GM12878 (cell line): ENCODE results near the gene BRF1. TPM values are rescaled to one million over a fixed set of nuclear protein-coding genes. Genes with fewer than 3 reads are reported as not detected.

ENCODE experiments used
- ATAC-seq: fragments of 200-7000 bp; cut with Tn5 transposase; 3 replicates; pipeline ENCODE4 v1.9.1; 2020; ENCODE audit warnings: mild to moderate bottlenecking, moderate library complexity
- BruUV-seq: library from RNA; stranded (reverse); fragments of 400-500 nt; replicated peaks from 2 replicates; lab custom pipeline; 2021; lab: Mats Ljungman, UMichigan
- CTCF ChIA-PET: fragments of 300-600 bp; sonication (Branson Sonifier 250); formaldehyde crosslinking; extraction: SDS; loops from one replicate; lab custom pipeline; 2021; ENCODE audit warnings: inconsistent platforms; lab: Yijun Ruan, JAX
- POLR2A ChIA-PET: fragments of 350-600 bp; formaldehyde crosslinking; extraction: SDS; loops from one replicate; lab custom pipeline; 2021; ENCODE audit warnings: inconsistent platforms; lab: Charles Lee
- RAD21 ChIA-PET: fragments of 300-600 bp; sonication (Branson Sonifier 250); formaldehyde crosslinking; loops from one replicate; lab custom pipeline; 2023; ENCODE audit warnings: antibody characterized with exemption; ENCODE audit not compliant: unreplicated experiment; lab: Charles Lee
- SMC1A ChIA-PET: fragments of 300-600 bp; sonication (Branson Sonifier 250); formaldehyde crosslinking; loops from one replicate; lab custom pipeline; 2023; ENCODE audit not compliant: unreplicated experiment, uncharacterized antibody; lab: Charles Lee
- DNase-seq: peaks from one replicate; pipeline ENCODE4 v3.0.0-alpha.2; 2011; ENCODE audit warnings: low read depth, low spot score
- FAIRE-seq: peaks from 3 replicates; lab custom pipeline; 2011; peaks lifted over from hg19 to GRCh38; lab: Jason Lieb, UNC
- H2AFZ ChIP-seq: 2 replicates; pipeline ENCODE4 v1.6.0; 2011; ENCODE audit warnings: low read depth, low read length, control low read depth; ENCODE audit not compliant: control insufficient read depth
- H3K27ac ChIP-seq: 2 replicates; pipeline ENCODE4 v1.5.1; 2011; ENCODE audit warnings: control low read depth; ENCODE audit not compliant: control insufficient read depth, insufficient read depth
- H3K27me3 ChIP-seq, 2 experiments: replicated peaks in 1 of 2; 2 replicates each; pipeline versions ENCODE4 v1.6.0 to v1.6.1; 2011; ENCODE audit warnings: low read length in 1 of 2; ENCODE audit not compliant: control insufficient read depth in 2 of 2, insufficient read depth in 2 of 2
- H3K36me3 ChIP-seq, 2 experiments: 2 replicates each; pipeline ENCODE4 v1.5.1; 2011; ENCODE audit warnings: low read length in 1 of 2; ENCODE audit not compliant: control insufficient read depth in 2 of 2, insufficient read depth in 2 of 2
- H3K4me1 ChIP-seq: 2 replicates; pipeline ENCODE4 v1.6.1; 2011; ENCODE audit warnings: mild to moderate bottlenecking, low read length, moderate library complexity, mixed read lengths; ENCODE audit not compliant: control insufficient read depth, insufficient read depth
- H3K4me2 ChIP-seq: 2 replicates; pipeline ENCODE4 v1.6.0; 2011; ENCODE audit warnings: control low read depth; ENCODE audit not compliant: control insufficient read depth, insufficient read depth
- H3K4me3 ChIP-seq: fragments of 200-600 bp; sonication (generic); 2 replicates; pipeline ENCODE4 v1.5.1; 2016
- H3K79me2 ChIP-seq: 2 replicates; pipeline ENCODE4 v1.6.0; 2011; ENCODE audit warnings: low read length; ENCODE audit not compliant: control insufficient read depth, insufficient read depth
- H3K9ac ChIP-seq: 2 replicates; pipeline ENCODE4 v1.8.0; 2011; ENCODE audit warnings: low read length, control low read depth, mixed read lengths; ENCODE audit not compliant: control insufficient read depth, insufficient read depth
- H3K9me3 ChIP-seq: replicated peaks from 3 replicates; pipeline ENCODE4 v1.5.1; 2011; ENCODE audit warnings: mild to moderate bottlenecking, low read length; ENCODE audit not compliant: control insufficient read depth, insufficient read depth
- H4K20me1 ChIP-seq: 2 replicates; pipeline ENCODE4 v1.6.0; 2011; ENCODE audit not compliant: control insufficient read depth, insufficient read depth
- HDAC2 ChIP-seq: fragments of 200-600 bp; sonication (generic); IDR thresholded peaks from 2 replicates; pipeline ENCODE4 v1.6.1; 2017
- SUZ12 ChIP-seq: fragments of 200-600 bp; sonication (generic); IDR thresholded peaks from one replicate; pipeline ENCODE4 v1.6.1; 2018; ENCODE audit warnings: antibody characterized with exemption, mild to moderate bottlenecking; ENCODE audit not compliant: unreplicated experiment
- ZNF274 ChIP-seq: IDR thresholded peaks from one replicate; pipeline ENCODE4 v1.8.0; 2011; ENCODE audit not compliant: insufficient read length, insufficient read depth
- WGBS: methylation state at CpG from one replicate; pipeline ENCODE4 v1.1.6; 2016; ENCODE audit warnings: low lambda C conversion rate; ENCODE audit not compliant: insufficient replicate concordance, insufficient coverage; ENCODE audit errors: missing lambda C conversion rate; 5-methylcytosine and 5-hydroxymethylcytosine counted together
- in situ Hi-C: fragments of 300-500 bp; cut with MboI; formaldehyde crosslinking; loops from 9 replicates; pipeline ENCODE4 v1.14.3; 2018; ENCODE audit warnings: mixed read lengths
- intact Hi-C: fragments of 100-400 bp; cut with micrococcal nuclease; formaldehyde crosslinking; loops from one replicate; pipeline ENCODE4 v1.14.2; 2022; ENCODE audit not compliant: unreplicated experiment
- polyA plus RNA-seq, 11 experiments: library from polyadenylated mRNA; depleted of rRNA in 4 of 11; unstranded in 6 of 11; stranded (reverse) in 5 of 11; fragments of >200 nt; fragmentation: Nextera tagmentation in 4 of 11; fragmentation: Illumina TruSeq in 1 of 11; extraction: Ambion mirVana in 4 of 11; extraction: Trizol in 1 of 11; gene quantifications; 1 replicate in 1 of 11; 2 replicates in 10 of 11; pipeline versions ENCODE4 v1.2.1 to v1.2.3, GENCODE V29; 2011 to 2016; ENCODE audit warnings: inconsistent platforms in 2 of 11, missing spikeins in 2 of 11, low read depth in 1 of 11
- total RNA-seq, 4 experiments: library from RNA; depleted of rRNA in 3 of 4; stranded (reverse); fragments of >200 nt in 3 of 4; fragmentation: Illumina TruSeq in 1 of 4; extraction: Trizol in 1 of 4; gene quantifications; 2 replicates each; pipeline versions ENCODE4 v1.2.1 to v1.2.3, GENCODE V29; 2013 to 2021
- TF ChIP-seq, protein P1 (sequence below): IDR thresholded peaks from 2 replicates; pipeline ENCODE4 v1.6.1; 2012; ENCODE audit warnings: low read depth, low read length, improper control_type of control experiment

The BRF1 gene
- total and polyA plus RNA-seq, 10 of the 15 experiments (the other 5 are each of a cell fraction or from before 2014, with no cell fraction given): 0.21 to 33.5 (median 10.7) TPM

DNA sequence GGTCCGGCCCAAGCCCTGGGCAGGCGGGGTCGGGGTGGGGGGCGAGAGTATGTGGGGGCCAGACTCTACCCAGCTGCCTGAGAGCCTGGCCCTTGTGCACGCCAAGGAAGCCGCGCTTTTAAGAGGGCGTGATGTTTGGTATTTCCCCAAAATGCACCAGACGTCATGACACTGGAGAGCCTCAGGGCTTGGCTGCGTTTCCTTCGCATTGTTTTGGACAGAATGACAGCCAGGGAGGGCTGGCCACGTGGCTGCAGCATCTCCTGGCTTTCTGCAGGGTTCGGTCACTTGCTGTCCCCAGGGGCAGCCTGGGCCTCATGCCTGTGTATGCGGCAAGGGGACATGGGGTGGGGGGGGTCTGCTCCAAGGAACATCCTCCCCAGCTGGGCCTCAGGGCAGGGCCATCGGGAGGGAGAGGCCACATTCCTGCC, 103.6 kb downstream of the BRF1 start:
- H3K9me3 ChIP-seq: no peaks in the 10 kb centered on the region
- no peaks in the 10 kb centered on the region for H3K36me3 ChIP-seq
- no peaks in the 10 kb centered on the region for H4K20me1 ChIP-seq
- TF ChIP-seq HDAC2 (no peak), ZNF274 (no peak)
- H3K4me3 ChIP-seq: no peak overlapping the region
- in situ Hi-C loops: no loop called here
- no peak overlapping the region for H3K27ac ChIP-seq
- ChIA-PET RAD21 (no interaction called here), POLR2A (no interaction called here), CTCF (no interaction called here), SMC1A (no interaction called here)
- no peak overlapping the region for H3K9ac ChIP-seq
- no peak for DNase-seq
- H3K27me3 ChIP-seq: peaks cover 5 to 13% of the 10 kb centered on the region in 2 experiments; a peak in 3 of 4 replicates
- no peaks in the 10 kb centered on the region for H3K79me2 ChIP-seq
- FAIRE-seq: no peak
- intact Hi-C loops: no loop called here
- no peak overlapping the region for H3K4me2 ChIP-seq
- no peak overlapping the region for H2AFZ ChIP-seq
- peaks cover 17% of the 10 kb centered on the region for H3K4me1 ChIP-seq
- BruUV-seq: no TSS peak
- ATAC-seq: peak; percentile 40
- 6% methylated on average over 15 of the region's 15 CpGs for WGBS

GRCh38 chr14:105196265-105196960, 104.4 kb downstream of the BRF1 start:
- ChIA-PET SMC1A (no interaction called here), CTCF (no interaction called here), RAD21 (no interaction called here), POLR2A (no interaction called here)
- DNase-seq (no peak), ATAC-seq (no peak), FAIRE-seq (no peak)
- in situ Hi-C loops: no loop called here
- Histone ChIP-seq H3K36me3 (no peaks in the 10 kb centered on the region), H3K9me3 (no peaks in the 10 kb centered on the region), H3K79me2 (no peaks in the 10 kb centered on the region), H3K9ac (no peak overlapping the region), H3K27ac (no peak overlapping the region), H3K27me3 (peaks cover 5 to 13% of the 10 kb centered on the region in 2 experiments; a peak in 3 of 4 replicates), H3K4me2 (no peak overlapping the region), H4K20me1 (no peaks in the 10 kb centered on the region), H2AFZ (no peak overlapping the region), H3K4me3 (no peak overlapping the region), H3K4me1 (peaks cover 10% of the 10 kb centered on the region)
- WGBS: 12% methylated on average over 45 of the region's 58 CpGs
- TF ChIP-seq, protein P1, sequence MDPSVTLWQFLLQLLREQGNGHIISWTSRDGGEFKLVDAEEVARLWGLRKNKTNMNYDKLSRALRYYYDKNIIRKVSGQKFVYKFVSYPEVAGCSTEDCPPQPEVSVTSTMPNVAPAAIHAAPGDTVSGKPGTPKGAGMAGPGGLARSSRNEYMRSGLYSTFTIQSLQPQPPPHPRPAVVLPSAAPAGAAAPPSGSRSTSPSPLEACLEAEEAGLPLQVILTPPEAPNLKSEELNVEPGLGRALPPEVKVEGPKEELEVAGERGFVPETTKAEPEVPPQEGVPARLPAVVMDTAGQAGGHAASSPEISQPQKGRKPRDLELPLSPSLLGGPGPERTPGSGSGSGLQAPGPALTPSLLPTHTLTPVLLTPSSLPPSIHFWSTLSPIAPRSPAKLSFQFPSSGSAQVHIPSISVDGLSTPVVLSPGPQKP: no peak
- peak; percentile 96 for TF ChIP-seq SUZ12
- BruUV-seq: no TSS peak
- intact Hi-C loops: no loop called here
